GM18505 (cell line): ENCODE results near the gene SLC39A1.
A peak's percentile ranks its signal among the peaks of the same experiment; 100 is the strongest.

Experiments
- ATAC-seq: cut with Tn5 transposase; IDR thresholded peaks from one replicate; pipeline ENCODE4 v1.9.1; 2021; ENCODE audit not compliant: unreplicated experiment
- POLR2A ChIP-seq: IDR thresholded peaks from 4 replicates; pipeline ENCODE4 v1.6.1; 2011; ENCODE audit warnings: borderline replicate concordance; ENCODE audit not compliant: insufficient read depth, insufficient read length; ENCODE audit errors: extremely low read depth

Gene SLC39A1

GRCh38 chr1:153946622-153947241, 16.6 kb downstream of the SLC39A1 start, which contains the start of gene DENND4B:
Gene DENND4B (minus strand): TSS chr1:153946718. CDS start chr1:153944374, 2,344 bp downstream.
- peak; percentile 57 for ATAC-seq
- TF ChIP-seq POLR2A, result no peak

GRCh38 chr1:153945795-153946621, 17.3 kb downstream of the SLC39A1 start:
- peak; percentile 70 for TF ChIP-seq POLR2A
- ATAC-seq, result peak; percentile 65

- no peak for ATAC-seq
- TF ChIP-seq POLR2A, result peak; percentile 56
These were observed 18.1 kb downstream of the SLC39A1 start for GRCh38 chr1:153945131-153945794.

- TF ChIP-seq POLR2A, result no peak
- ATAC-seq, result no peak
These were observed 18.6 kb downstream of the SLC39A1 start for GRCh38 chr1:153944827-153945117.

GRCh38 chr1:153944005-153944826, 19.1 kb downstream of the SLC39A1 start:
- no peak for TF ChIP-seq POLR2A
- no peak for ATAC-seq

GRCh38 chr1:153942766-153943549, 20.4 kb downstream of the SLC39A1 start:
- no peak for TF ChIP-seq POLR2A

GRCh38 chr1:153941826-153942725, 21.3 kb downstream of the SLC39A1 start:
- ATAC-seq, result no peak
- no peak for TF ChIP-seq POLR2A

More at GRCh38 chr1:153942766-153943549, 20.4 kb downstream of the SLC39A1 start:
- no peak for ATAC-seq

- no peak for ATAC-seq
- no peak for TF ChIP-seq POLR2A
These were observed 22.6 kb downstream of the SLC39A1 start for GRCh38 chr1:153940756-153941155.

- ATAC-seq, result no peak
- TF ChIP-seq POLR2A, result no peak
These were observed 23.9 kb downstream of the SLC39A1 start for GRCh38 chr1:153939476-153939875.

- no peak for TF ChIP-seq POLR2A
- no peak for ATAC-seq
These were observed 24.3 kb downstream of the SLC39A1 start for GRCh38 chr1:153938996-153939395.

GRCh38 chr1:153937331-153937730, 26.0 kb downstream of the SLC39A1 start:
- no peak for TF ChIP-seq POLR2A
- no peak for ATAC-seq

GRCh38 chr1:153936011-153936802, 27.1 kb downstream of the SLC39A1 start:
- TF ChIP-seq POLR2A, result no peak
- ATAC-seq, result no peak
